Measurements from ENCODE around the gene CFAP100.

Gene CFAP100

GRCh38 chr3:126394179-126394976, at the start of gene CFAP100:
CFAP100 (plus strand) TSS chr3:126394909; CDS start chr3:126396001, 1,092 bp downstream.
- DNase-seq = no peak

GRCh38 chr3:126345231-126345630, 49.5 kb upstream of the CFAP100 start:
- no peak for DNase-seq

- no peak for DNase-seq
These were observed 48.9 kb upstream of the CFAP100 start for GRCh38 chr3:126345641-126346460.

GRCh38 chr3:126346466-126346865, 48.2 kb upstream of the CFAP100 start:
- no peak for DNase-seq

GRCh38 chr3:126347543-126348161, 47.1 kb upstream of the CFAP100 start:
- no peak for DNase-seq

- no peak for DNase-seq
These were observed 46.3 kb upstream of the CFAP100 start for GRCh38 chr3:126348308-126348920.

GRCh38 chr3:126349071-126349470, 45.6 kb upstream of the CFAP100 start:
- DNase-seq = no peak

- DNase-seq = no peak
These were observed 44.9 kb upstream of the CFAP100 start for GRCh38 chr3:126349611-126350501.

- no peak for DNase-seq
These were observed 44.1 kb upstream of the CFAP100 start for GRCh38 chr3:126350502-126351085.

GRCh38 chr3:126351086-126351770, 43.5 kb upstream of the CFAP100 start:
- DNase-seq = no peak

GRCh38 chr3:126351771-126352475, 42.8 kb upstream of the CFAP100 start:
- DNase-seq = no peak

GRCh38 chr3:126352476-126353454, 41.9 kb upstream of the CFAP100 start:
- DNase-seq = no peak

- DNase-seq = no peak
These were observed 40.9 kb upstream of the CFAP100 start for GRCh38 chr3:126353694-126354321.

- no peak for DNase-seq
These were observed 39.9 kb upstream of the CFAP100 start for GRCh38 chr3:126354776-126355175.

- no peak for DNase-seq
These were observed 39.5 kb upstream of the CFAP100 start for GRCh38 chr3:126355251-126355650.

GRCh38 chr3:126355777-126356372, 38.8 kb upstream of the CFAP100 start:
- peak; percentile 15 for DNase-seq

GRCh38 chr3:126356373-126357264, 38.1 kb upstream of the CFAP100 start:
- no peak for DNase-seq

Data from NCI-H2107 (cell line).